NCI-H460 (cell line): ENCODE results near the gene ARL6IP4. TPM values are rescaled to one million over a fixed set of nuclear protein-coding genes. Genes with fewer than 3 reads are reported as not detected.
A peak's percentile ranks its signal among the peaks of the same experiment; 100 is the strongest.

Experiments used
- DNase-seq: peaks from one replicate; pipeline ENCODE4 v3.0.0-alpha.2; 2016; ENCODE audit warnings: low read depth; ENCODE audit errors: extremely low read depth
- total RNA-seq: library from RNA; depleted of rRNA; stranded (reverse); fragments of >200 nt; shearing (Covaris generic); gene quantifications from 2 replicates; pipeline ENCODE4 v1.2.3, GENCODE V29; 2014

ARL6IP4 gene
- total RNA-seq, 1 experiment from 2014 or later = 209 TPM

DNA sequence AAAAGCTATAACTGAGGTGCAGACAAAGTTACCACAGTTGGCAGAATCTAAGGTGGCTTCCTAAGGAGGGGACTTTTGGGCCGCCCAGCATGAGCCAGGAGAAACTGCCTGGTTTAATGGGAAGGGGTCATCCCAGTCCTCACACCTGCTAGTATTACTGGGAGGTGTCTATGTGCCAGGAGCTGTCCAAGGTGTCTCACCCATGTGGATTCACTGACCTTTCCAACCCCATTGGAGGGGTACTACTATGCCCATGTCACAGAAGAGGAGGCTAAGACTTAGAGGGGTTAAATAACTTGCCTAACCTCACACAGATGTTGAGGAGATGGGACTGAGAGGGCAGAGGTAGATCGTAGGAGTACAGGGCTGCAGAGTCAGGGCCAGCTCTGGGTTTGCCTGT is 24.4 kb upstream of the ARL6IP4 start:
- DNase-seq = no peak

DNA sequence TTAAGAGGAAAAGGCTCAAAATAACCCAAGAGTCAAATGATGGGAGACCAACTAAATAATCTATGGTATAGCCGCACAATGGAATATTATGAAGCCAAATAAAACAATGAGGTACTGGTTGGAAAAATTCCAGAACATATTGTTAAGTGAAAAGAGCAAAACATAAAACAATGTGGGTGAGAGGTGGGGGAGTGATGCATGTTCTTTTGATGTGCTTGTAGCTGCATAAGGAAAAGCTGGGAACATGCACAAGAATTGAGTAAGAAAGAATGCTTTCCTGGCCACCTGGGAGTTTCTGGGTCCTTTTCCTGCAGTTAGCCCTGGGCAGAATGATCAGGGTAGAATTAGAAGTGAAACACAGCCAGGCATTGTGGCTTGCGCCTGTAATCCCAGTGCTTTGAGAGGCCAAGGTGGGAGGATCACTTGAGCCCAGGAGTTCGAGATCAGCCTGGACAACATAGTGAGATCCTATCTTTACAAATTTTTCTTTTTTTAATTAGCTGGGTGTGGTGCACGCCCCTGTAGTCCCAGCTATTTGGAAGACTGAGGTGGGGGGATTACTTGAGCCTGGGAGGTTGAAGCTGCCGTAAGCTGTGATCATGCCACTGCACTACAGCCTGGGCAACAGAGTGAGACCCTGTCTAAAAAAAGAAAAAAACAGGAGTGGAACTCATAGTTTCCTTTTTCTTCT is 22.1 kb upstream of the ARL6IP4 start:
- no peak for DNase-seq

- DNase-seq = no peak
Observed at GRCh38 chr12:122959566-122960192, 20.8 kb upstream of the ARL6IP4 start.

DNA sequence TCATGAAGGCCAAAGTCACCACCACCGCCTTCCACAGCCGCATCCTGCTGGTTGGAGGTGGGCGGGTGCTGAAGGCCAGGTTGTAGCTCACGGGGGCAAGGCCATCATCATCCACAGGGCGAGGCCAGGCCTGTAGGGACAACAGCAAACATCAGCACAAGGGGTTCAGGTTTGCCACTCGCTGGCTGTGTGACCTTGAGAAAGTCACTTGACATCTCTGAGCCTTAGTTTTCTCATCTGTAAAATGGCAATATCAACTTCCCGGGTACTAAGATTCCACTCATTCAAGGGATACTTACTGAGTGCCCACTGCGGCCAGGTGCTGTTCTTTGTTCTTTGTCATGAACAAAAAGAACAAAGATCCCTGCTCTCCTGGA is 20.3 kb upstream of the ARL6IP4 start:
- no peak for DNase-seq

- no peak for DNase-seq
Observed at GRCh38 chr12:122961531-122962329, 18.8 kb upstream of the ARL6IP4 start.

DNA sequence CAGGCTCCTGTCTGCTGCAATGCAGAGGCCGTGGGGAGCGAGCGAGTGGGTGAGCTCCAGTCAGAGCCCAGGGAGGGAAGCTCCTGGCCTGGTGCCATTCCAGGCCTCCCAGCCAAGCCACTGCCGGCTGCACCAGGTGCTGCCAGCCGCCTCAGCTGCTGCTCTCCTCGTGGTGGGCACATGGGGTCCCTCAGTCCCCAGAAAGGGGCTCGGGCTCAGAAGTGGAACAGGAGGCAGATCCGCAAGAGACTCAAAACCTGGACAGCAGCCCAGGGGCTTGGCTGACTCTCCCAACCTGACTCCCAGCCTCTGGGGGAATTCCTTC is 16.6 kb upstream of the ARL6IP4 start:
- DNase-seq = no peak

DNA sequence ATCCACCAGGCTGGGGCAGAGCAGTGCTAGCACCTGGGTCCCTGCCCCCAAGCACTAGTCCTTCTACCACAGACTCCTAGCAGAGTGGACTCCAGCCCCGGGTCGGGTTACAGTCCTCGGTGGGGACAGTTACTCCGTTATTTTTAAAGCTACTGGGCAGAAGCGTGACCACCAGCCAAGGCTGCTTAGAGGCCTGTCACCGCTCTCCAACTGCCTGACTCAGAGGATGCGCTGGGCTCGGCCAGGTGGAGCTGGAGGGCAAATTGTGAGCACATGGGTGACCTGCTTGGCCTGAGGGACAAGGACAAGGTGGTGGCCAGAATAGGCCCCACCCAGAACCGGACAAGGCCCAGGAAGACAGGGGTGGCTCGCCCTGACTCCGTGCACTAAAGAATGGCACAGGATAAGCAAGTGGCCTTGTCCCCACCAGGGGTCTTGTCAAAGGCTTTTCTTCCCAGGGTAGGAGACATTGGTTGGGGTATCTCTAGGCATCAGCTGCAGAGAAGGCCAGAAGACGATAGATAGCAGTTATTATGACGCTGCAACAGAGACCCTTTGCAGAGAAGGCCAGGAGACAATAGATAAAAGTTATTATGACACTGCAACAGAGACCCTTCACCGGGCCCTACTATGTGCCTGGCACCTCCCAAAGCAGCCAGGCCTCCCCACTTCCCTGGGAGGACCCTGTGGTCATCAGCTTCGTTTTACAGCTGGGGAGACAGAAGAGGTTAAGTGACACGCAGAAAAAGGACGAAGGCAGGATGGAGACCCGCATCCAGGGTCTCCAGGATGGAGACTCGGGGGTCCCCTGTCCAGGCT is 15.8 kb upstream of the ARL6IP4 start:
- DNase-seq = no peak

DNA sequence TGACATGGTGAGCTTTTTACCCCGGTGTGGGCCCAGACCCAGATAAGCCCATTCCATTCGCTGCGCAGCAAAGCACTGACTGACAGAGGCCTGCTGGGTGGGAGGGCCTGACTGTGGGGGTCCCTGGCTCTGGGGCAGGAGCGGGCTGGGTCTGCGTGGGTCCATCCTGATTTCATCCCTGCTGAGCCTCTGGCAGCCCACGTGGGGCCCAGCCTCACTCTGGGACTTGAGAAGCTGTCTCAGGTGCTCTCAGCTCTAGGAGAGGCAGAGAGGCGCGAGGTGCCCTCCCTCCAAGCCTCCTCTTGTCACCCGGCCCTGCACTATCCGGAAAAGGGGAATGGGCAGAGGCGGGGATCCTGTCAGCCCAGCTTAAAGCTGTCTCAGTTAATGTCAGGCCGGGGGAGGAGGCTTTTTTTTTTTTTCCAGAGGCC is 15.1 kb upstream of the ARL6IP4 start:
- DNase-seq = no peak

GRCh38 chr12:122965851-122966742 is 14.4 kb upstream of the ARL6IP4 start, which contains the start of gene ABCB9:
ABCB9 (minus strand) TSS chr12:122966463; CDS start chr12:122960235, 6,228 bp downstream.
- peak; percentile 92 for DNase-seq

- DNase-seq = no peak
Observed at GRCh38 chr12:122966743-122967550, 13.5 kb upstream of the ARL6IP4 start.

DNA sequence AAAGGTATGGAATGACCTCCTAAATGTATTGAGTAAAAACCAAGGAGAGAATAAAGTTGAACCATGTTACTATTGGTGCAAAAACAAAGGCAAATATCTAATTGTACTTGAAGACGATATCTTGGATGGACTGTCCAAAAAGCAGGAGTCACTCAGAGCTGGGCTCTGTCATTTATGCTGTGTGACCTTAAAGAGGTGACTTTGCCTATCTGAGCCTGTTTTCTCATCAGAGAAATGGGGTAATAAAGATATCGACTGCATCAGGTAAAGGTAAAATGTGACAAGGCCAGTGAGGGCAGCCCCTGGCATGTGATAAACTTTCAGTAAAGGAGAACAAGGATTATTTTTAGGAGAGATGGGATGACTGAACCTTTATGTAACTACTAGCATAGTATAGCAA is 12.4 kb upstream of the ARL6IP4 start:
- no peak for DNase-seq

DNA sequence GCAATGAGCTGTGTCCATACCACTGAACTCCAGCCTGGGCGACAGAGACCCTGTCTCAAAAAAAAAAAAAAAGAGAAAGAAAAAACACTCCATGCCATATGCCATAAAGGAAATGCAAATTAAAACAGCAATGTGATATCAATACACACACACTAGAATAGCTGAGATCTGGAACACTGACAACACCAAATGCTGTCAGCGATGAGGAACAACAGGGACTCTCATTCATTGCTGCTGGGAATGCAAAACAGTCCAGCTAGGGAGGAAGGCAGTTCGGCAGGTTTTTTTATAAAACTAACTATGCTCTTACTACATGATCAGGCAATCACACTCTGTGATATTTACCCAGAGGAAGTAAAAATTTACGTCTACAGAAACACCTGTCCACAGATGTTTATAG is 10.8 kb upstream of the ARL6IP4 start:
- DNase-seq = no peak

GRCh38 chr12:122974274-122974891 is 6.1 kb upstream of the ARL6IP4 start:
- DNase-seq = peak; percentile 98

DNA sequence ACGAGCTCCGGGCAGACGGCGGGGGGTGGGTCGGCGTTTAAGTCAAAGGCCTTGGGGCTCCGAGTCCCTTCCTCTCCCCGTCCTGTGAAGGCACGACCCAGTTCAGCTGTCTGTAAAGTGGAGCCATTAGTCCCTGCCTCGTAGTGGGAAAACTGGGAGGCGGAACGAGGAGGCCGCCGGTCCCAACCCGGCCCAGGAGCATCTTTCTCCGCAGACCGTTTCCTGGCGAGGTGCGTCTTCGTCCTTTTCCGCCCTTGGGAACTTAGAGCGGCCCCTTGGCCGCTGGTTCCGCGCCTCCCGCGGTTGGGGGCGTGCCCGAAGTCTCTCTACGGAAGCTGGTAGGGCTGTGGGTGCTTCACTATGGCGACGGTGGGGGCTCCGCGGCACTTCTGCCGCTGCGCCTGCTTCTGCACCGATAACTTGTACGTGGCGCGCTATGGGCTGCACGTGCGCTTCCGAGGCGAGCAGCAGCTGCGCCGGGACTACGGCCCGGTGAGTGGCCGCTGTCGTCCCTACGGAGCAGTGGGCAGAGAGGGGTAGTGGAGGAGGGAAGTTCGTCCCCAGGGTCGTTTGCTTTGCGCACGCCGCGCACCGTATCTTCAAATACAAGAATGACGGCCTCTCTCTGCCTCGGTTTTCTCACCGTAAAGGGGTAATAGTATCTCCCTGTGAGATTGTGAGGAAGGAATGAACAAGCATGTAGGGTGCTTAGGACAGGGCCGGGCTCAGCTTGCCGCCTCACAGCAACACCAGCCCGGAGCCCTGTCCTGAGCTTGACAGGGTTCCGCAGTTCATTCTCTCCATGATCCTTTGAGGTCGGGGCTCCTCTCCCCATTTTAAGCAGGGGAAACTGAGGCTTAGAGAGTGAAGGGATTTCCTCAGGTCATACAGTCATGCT is 5.3 kb upstream of the ARL6IP4 start, which contains the start of gene OGFOD2:
Gene OGFOD2 (plus strand): TSS at position 353 of the 898 bp plus-strand sequence. CDS start 8 bp downstream, at position 361.
- DNase-seq = peak; percentile 88

DNA sequence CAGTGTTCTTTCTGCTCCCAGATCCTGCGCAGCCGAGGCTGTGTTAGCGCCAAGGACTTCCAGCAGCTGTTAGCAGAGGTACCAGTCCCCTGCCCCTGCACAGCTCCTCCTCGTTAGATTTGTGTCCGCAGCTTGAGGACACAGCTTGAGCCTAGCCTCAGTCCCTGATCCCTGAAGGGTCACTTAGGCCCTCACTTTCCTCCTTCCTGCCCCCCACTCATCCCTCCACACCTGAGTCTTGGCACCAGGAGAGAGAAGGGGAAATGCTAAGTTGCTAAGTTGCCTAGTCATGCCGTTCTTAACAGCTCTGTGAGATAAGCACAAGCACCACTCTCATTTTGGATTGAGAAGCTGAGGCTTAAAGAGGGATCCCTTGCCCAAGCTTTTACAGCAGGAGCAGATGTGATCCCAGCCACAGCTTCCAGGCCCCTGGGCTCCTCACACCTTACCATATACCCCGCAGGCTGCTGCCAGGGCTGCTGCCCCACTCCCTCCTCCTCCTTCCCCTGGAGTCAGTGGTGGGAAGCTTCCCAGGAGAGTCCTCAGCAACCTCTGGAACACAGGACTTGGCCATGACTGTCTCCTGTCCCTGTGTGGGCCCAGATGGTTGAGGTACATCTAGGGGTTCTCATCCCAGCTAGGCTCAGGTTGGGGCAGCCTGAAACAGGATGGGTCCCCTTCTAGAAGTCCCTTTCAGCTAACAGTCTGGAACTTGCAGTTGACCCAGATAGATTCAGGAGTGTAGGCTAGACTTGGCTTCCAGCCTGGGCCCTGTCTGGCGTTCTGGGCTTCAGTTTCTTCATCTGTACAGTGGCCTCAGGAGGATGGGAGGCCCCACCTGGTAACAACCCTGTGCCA is 4.5 kb upstream of the ARL6IP4 start:
- no peak for DNase-seq

DNA sequence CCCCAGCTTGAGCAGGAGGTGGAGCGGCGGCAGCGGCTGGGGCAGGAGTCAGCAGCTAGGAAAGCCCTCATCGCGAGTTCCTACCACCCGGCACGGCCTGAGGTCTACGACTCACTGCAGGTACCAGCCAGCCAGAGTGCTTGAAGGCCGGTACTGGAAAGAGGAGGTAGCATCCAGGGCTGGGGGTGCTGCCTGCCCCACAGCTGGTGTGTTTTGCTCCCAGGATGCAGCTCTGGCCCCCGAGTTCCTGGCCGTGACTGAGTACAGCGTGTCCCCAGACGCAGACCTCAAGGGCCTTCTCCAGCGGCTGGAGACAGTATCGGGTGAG is 3.9 kb upstream of the ARL6IP4 start:
- DNase-seq = no peak

DNA sequence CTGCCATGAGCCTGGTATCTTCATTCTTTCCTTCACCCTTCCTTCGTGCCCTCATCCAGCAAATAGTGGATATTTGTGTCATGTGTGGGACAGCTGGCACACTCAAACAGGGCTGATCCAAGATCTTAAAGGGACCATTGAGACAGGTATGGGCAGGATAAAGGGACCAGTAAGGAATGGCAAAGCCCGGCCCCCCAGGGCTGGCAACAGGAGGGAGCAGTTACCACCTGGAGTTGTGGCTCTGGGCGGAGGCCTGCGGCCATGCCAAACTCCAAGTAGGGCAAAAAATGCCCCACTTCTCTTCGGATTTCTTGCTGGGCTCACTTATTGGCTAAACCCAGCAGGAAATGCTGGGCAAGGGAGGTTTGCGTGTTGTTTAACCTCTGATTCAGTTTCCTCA is 3.3 kb upstream of the ARL6IP4 start:
- no peak for DNase-seq
